Panc1 (cell line): ENCODE data around the gene SLC7A7. TPM values are rescaled to one million over a fixed set of nuclear protein-coding genes. Genes with fewer than 3 reads are reported as not detected.
"Not testable (repeated sequence)": the region's sequence is repeated elsewhere in the genome, so short reads cannot be mapped to it uniquely, and the experiment has no call there.

ENCODE experiments used
- ATAC-seq: fragments of 200-7000 bp; cut with Tn5 transposase; 2 replicates; pipeline ENCODE4 v1.9.1; 2020; ENCODE audit warnings: mild to moderate bottlenecking, moderate library complexity
- BruUV-seq: library from RNA; stranded (reverse); fragments of 400-500 nt; replicated peaks from 2 replicates; lab custom pipeline; 2021; lab: Mats Ljungman, UMichigan
- CTCF ChIA-PET: fragments of 300-600 bp; sonication (Branson Sonifier 250); formaldehyde crosslinking; loops from one replicate; lab custom pipeline; 2022; ENCODE audit warnings: antibody characterized with exemption; lab: Charles Lee
- POLR2A ChIA-PET: fragments of 300-600 bp; sonication (Branson Sonifier 250); formaldehyde crosslinking; loops from one replicate; lab custom pipeline; 2022; ENCODE audit warnings: antibody characterized with exemption; lab: Charles Lee
- DNase-seq: peaks from one replicate; pipeline ENCODE4 v3.0.0-alpha.2; 2010; ENCODE audit warnings: low read depth, low spot score
- H3K27ac ChIP-seq: 2 replicates; pipeline ENCODE4 v1.5.1; 2011; ENCODE audit warnings: mild to moderate bottlenecking, low read length, inconsistent platforms
- H3K27me3 ChIP-seq: fragments of 200-500 bp; sonication (Bioruptor generic); 2 replicates; pipeline ENCODE4 v1.6.0; 2014; ENCODE audit warnings: low read length, inconsistent platforms; ENCODE audit not compliant: control insufficient read depth, insufficient read depth
- H3K36me3 ChIP-seq: fragments of 200-500 bp; sonication (Bioruptor generic); 2 replicates; pipeline ENCODE4 v1.5.1; 2014; ENCODE audit warnings: inconsistent platforms, mild to moderate bottlenecking, low read length, moderate library complexity; ENCODE audit not compliant: control insufficient read depth, insufficient read depth
- H3K4me1 ChIP-seq: 2 replicates; pipeline ENCODE4 v1.5.1; 2011; ENCODE audit warnings: inconsistent platforms, mild to moderate bottlenecking, low read length, moderate library complexity; ENCODE audit not compliant: control insufficient read depth, insufficient read depth
- H3K4me3 ChIP-seq, 2 experiments: 2 replicates each; pipeline ENCODE4 v1.5.1; 2011 to 2012; ENCODE audit warnings: low read depth in 2 of 2, low read length in 2 of 2, mild to moderate bottlenecking in 2 of 2, inconsistent platforms in 1 of 2, moderate library complexity in 1 of 2
- H3K9me3 ChIP-seq: fragments of 200-500 bp; sonication (Bioruptor generic); 2 replicates; pipeline ENCODE4 v1.5.1; 2014; ENCODE audit warnings: low read depth, mild to moderate bottlenecking, inconsistent platforms, low read length, moderate library complexity; ENCODE audit not compliant: control insufficient read depth, insufficient read depth
- POLR2AphosphoS5 ChIP-seq: IDR thresholded peaks from 2 replicates; pipeline ENCODE4 v1.6.1; 2012; ENCODE audit warnings: mild to moderate bottlenecking, low read depth, low read length, moderate library complexity
- SIN3A ChIP-seq: IDR thresholded peaks from 2 replicates; pipeline ENCODE4 v1.6.1; 2012; ENCODE audit warnings: low read depth, mild to moderate bottlenecking, low read length, moderate library complexity, borderline replicate concordance; ENCODE audit not compliant: insufficient read depth
- TCF7L2 ChIP-seq: IDR thresholded peaks from 2 replicates; pipeline ENCODE4 v1.6.1; 2011; ENCODE audit warnings: mild to moderate bottlenecking, low read depth, low read length, inconsistent platforms
- in situ Hi-C: cut with HindIII; loops from 2 replicates; pipeline ENCODE4 v1.10.0; 2016; ENCODE audit warnings: low sequenced_read_pairs, low pct_unique_long_range_greater_than_20kb
- intact Hi-C: fragments of 100-400 bp; cut with micrococcal nuclease; formaldehyde crosslinking; loops from one replicate; pipeline ENCODE4 v1.10.0; 2022; ENCODE audit not compliant: unreplicated experiment
- total RNA-seq: library from RNA; stranded (reverse); gene quantifications from one replicate; pipeline ENCODE4 v1.2.1, GENCODE V29; 2021; ENCODE audit not compliant: unreplicated experiment
- TF ChIP-seq, protein P1 (sequence below), 2 experiments: IDR thresholded peaks; 2 replicates each; pipeline ENCODE4 v1.6.1; 2011 to 2012; ENCODE audit warnings: low read depth in 2 of 2, control low read depth in 1 of 2, low read length in 1 of 2, mild to moderate bottlenecking in 1 of 2, moderate library complexity in 1 of 2; ENCODE audit not compliant: insufficient read depth in 1 of 2
- TF ChIP-seq, protein P2 (sequence below): fragments of 450-650 bp; IDR thresholded peaks from 2 replicates; pipeline ENCODE4 v1.5.1; 2017; ENCODE audit warnings: mild to moderate bottlenecking

SLC7A7 gene
- total RNA-seq, 1 experiment from 2014 or later: 0.85 TPM

DNA sequence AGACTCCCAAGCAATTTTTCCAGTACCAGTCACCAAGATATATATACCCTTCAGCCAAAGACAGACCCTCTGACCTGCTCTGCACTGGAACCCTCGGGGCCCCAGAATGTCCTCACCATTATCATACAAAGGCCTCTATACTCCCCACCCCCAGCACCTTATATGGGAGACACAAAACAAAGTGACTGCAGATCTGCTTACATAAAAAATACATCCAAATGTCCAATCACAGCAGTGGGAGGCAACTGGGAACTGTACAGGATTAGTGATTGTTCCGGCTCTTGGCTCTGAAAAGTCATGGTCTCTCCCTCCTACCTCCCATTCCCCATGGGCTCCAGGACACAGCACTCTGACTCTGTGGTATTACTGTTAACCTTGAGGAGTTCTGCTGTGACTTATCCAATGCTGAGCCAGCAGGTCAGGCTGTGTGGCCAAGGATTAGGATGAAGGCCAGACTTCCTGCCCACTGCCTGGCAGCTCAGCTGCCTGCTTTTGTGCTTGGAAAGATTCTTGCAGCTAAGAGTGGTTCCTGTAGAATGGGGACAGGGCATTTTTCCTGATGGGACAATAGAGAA is 35.0 kb downstream of the SLC7A7 start:
- no peak overlapping the region for H3K27ac ChIP-seq
- CTCF ChIA-PET: no interaction called here
- no peaks in the 10 kb centered on the region for H3K4me1 ChIP-seq
- no TSS peak for BruUV-seq
- in situ Hi-C loops: no loop called here
- no peaks in the 10 kb centered on the region for H3K36me3 ChIP-seq
- H3K27me3 ChIP-seq: no peaks in the 10 kb centered on the region
- POLR2A ChIA-PET: interaction anchor here (0.5 kb wide), 1 partner anchor 45 kb away, joined by 3 read pairs; no protein-coding TSS in a partner anchor
- DNase-seq (no peak), ATAC-seq (no peak)
- no peaks in the 10 kb centered on the region for H3K9me3 ChIP-seq
- intact Hi-C loops: no loop called here
- H3K4me3 ChIP-seq: no peak overlapping the region
- TF ChIP-seq, protein P1, sequence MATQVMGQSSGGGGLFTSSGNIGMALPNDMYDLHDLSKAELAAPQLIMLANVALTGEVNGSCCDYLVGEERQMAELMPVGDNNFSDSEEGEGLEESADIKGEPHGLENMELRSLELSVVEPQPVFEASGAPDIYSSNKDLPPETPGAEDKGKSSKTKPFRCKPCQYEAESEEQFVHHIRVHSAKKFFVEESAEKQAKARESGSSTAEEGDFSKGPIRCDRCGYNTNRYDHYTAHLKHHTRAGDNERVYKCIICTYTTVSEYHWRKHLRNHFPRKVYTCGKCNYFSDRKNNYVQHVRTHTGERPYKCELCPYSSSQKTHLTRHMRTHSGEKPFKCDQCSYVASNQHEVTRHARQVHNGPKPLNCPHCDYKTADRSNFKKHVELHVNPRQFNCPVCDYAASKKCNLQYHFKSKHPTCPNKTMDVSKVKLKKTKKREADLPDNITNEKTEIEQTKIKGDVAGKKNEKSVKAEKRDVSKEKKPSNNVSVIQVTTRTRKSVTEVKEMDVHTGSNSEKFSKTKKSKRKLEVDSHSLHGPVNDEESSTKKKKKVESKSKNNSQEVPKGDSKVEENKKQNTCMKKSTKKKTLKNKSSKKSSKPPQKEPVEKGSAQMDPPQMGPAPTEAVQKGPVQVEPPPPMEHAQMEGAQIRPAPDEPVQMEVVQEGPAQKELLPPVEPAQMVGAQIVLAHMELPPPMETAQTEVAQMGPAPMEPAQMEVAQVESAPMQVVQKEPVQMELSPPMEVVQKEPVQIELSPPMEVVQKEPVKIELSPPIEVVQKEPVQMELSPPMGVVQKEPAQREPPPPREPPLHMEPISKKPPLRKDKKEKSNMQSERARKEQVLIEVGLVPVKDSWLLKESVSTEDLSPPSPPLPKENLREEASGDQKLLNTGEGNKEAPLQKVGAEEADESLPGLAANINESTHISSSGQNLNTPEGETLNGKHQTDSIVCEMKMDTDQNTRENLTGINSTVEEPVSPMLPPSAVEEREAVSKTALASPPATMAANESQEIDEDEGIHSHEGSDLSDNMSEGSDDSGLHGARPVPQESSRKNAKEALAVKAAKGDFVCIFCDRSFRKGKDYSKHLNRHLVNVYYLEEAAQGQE (IDR thresholded peaks at IDR 0.05; ENCODE audit: insufficient read depth in 1 of 2, low read depth in 2 of 2, low read length in 1 of 2): no peak
- no peak for TF ChIP-seq POLR2AphosphoS5
- TF ChIP-seq, protein P2, sequence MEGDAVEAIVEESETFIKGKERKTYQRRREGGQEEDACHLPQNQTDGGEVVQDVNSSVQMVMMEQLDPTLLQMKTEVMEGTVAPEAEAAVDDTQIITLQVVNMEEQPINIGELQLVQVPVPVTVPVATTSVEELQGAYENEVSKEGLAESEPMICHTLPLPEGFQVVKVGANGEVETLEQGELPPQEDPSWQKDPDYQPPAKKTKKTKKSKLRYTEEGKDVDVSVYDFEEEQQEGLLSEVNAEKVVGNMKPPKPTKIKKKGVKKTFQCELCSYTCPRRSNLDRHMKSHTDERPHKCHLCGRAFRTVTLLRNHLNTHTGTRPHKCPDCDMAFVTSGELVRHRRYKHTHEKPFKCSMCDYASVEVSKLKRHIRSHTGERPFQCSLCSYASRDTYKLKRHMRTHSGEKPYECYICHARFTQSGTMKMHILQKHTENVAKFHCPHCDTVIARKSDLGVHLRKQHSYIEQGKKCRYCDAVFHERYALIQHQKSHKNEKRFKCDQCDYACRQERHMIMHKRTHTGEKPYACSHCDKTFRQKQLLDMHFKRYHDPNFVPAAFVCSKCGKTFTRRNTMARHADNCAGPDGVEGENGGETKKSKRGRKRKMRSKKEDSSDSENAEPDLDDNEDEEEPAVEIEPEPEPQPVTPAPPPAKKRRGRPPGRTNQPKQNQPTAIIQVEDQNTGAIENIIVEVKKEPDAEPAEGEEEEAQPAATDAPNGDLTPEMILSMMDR: no peak
- TF ChIP-seq SIN3A: no peak
- TF ChIP-seq TCF7L2: no peak

DNA sequence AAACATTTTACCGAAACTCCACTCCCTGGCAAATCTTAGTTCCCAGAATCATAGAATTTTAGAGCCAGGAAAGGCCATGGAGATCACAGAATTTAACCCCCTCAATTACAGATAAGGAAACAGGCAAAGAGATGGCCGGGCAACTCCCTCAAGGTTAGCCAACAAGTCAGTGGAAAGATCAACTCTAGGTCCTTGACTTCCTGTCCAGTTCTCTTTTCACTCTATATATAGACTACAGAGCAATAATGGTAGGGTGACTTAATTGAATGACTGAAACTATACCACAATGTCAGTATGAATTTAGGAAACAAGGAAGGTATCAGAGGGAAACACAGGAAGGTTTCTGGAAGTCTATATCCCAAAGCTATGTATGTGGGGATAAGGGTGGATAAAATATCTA is 37.2 kb downstream of the SLC7A7 start:
- H3K27ac ChIP-seq: no peak overlapping the region
- no peaks in the 10 kb centered on the region for H3K4me1 ChIP-seq
- ChIA-PET POLR2A (no interaction called here), CTCF (no interaction called here)
- no peaks in the 10 kb centered on the region for H3K36me3 ChIP-seq
- H3K4me3 ChIP-seq: no peak overlapping the region
- TF ChIP-seq SIN3A: no peak
- TF ChIP-seq, protein P1 (IDR thresholded peaks at IDR 0.05; ENCODE audit: insufficient read depth in 1 of 2, low read depth in 2 of 2, low read length in 1 of 2): no peak
- no peak for TF ChIP-seq POLR2AphosphoS5
- TF ChIP-seq, protein P2: no peak
- TF ChIP-seq TCF7L2: no peak
- intact Hi-C loops (no loop called here), in situ Hi-C loops (no loop called here)
- no peak for ATAC-seq
- no peak for DNase-seq
- H3K27me3 ChIP-seq: no peaks in the 10 kb centered on the region
- no peaks in the 10 kb centered on the region for H3K9me3 ChIP-seq
- no TSS peak for BruUV-seq

DNA sequence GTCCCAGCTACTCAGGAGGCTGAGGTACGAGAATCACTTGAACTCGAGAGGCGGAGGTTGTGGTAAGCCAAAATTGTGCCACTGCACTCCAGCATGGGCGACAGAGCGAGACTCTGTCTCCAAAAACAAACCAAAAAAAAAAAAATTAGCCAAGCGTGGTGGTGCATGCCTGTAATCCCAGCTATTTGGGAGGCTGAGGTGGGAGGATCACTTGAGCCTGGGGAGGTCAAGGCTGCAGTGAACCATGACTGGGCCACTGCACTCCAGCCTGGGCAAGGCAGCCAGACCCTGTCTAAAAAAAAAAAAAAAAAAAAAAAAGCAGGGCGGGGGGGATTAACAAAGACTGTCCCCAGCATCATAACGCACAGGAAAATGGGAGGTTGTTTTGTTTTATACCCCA is 38.4 kb downstream of the SLC7A7 start:
- H3K27ac ChIP-seq, CTCF ChIA-PET, DNase-seq, BruUV-seq, H3K4me3 ChIP-seq, ATAC-seq, H3K36me3 ChIP-seq, POLR2A ChIA-PET, H3K27me3 ChIP-seq, intact Hi-C loops, H3K9me3 ChIP-seq, in situ Hi-C loops, H3K4me1 ChIP-seq: not testable (repeated sequence)
